ENCODE data around the gene SUPT16H.

DNA sequence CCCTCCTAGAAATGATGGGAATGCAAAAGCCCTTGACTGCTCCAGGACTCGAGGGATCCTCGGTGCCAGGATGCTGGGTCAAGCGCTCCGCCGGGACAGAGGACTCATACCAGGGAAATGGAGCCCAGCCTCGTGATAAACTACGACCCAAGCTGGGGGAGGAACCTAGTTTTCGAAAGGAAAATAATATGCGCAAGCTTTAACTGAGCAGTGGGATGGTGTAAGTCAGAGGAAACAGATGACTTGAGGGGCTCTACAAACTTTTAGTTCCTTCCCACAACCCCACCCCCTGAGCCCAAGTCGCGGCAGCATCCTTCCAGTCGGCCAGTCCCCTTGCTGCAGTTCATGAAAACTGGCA lies 654 bp upstream of the SUPT16H start:
- TF ChIP-seq, protein P1, sequence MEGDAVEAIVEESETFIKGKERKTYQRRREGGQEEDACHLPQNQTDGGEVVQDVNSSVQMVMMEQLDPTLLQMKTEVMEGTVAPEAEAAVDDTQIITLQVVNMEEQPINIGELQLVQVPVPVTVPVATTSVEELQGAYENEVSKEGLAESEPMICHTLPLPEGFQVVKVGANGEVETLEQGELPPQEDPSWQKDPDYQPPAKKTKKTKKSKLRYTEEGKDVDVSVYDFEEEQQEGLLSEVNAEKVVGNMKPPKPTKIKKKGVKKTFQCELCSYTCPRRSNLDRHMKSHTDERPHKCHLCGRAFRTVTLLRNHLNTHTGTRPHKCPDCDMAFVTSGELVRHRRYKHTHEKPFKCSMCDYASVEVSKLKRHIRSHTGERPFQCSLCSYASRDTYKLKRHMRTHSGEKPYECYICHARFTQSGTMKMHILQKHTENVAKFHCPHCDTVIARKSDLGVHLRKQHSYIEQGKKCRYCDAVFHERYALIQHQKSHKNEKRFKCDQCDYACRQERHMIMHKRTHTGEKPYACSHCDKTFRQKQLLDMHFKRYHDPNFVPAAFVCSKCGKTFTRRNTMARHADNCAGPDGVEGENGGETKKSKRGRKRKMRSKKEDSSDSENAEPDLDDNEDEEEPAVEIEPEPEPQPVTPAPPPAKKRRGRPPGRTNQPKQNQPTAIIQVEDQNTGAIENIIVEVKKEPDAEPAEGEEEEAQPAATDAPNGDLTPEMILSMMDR (IDR thresholded peaks at IDR 0.05): no peak
- TF ChIP-seq POLR2A (IDR thresholded peaks at IDR 0.05): no peak
